ENCODE measurements around the gene PIGU.

The PIGU gene

DNA sequence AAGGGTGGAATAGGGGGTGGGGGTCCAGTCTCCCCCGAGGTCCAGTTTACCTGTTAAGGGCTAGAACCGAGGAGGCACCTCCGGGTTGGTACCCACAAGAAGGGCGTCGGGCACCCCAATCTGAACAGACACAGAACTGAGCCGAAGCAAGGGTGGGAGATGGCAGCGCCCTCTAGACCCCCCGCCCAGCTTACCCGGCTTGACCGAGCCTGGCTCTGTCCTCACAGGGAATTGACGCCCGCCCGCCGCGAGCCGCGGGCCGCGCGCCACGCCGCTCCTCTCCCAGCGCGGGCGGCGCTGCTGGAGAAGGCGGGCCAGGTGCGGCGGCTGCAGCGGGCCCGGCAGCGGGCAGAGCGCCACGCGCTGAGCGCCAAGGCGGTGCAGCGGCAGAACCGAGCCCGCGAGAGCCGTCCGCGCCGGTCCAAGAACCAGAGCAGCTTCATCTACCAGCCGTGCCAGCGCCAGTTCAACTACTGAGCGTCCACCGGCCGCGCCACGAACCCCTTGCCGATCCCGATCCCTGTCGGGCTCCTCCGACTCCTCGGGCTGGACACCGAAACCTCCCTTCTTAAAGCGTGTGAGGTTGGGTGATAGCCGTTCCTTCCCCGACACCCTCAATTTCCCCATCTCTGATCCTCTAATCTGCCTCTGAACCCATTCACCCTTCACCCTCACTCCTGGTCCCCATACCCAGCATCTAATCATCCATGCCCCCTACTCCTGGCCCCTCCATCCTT, 33.1 kb upstream of the PIGU start:
- TF ChIP-seq, protein P1, sequence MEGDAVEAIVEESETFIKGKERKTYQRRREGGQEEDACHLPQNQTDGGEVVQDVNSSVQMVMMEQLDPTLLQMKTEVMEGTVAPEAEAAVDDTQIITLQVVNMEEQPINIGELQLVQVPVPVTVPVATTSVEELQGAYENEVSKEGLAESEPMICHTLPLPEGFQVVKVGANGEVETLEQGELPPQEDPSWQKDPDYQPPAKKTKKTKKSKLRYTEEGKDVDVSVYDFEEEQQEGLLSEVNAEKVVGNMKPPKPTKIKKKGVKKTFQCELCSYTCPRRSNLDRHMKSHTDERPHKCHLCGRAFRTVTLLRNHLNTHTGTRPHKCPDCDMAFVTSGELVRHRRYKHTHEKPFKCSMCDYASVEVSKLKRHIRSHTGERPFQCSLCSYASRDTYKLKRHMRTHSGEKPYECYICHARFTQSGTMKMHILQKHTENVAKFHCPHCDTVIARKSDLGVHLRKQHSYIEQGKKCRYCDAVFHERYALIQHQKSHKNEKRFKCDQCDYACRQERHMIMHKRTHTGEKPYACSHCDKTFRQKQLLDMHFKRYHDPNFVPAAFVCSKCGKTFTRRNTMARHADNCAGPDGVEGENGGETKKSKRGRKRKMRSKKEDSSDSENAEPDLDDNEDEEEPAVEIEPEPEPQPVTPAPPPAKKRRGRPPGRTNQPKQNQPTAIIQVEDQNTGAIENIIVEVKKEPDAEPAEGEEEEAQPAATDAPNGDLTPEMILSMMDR (IDR thresholded peaks at IDR 0.05; ENCODE audit: low read depth, low read length, missing control alignments), result peak; percentile 23
- H3K4me3 ChIP-seq (ENCODE audit: low read depth, low read length), result peak overlapping the region; percentile 76
- DNase-seq (ENCODE audit: low read depth), result no peak

DNA sequence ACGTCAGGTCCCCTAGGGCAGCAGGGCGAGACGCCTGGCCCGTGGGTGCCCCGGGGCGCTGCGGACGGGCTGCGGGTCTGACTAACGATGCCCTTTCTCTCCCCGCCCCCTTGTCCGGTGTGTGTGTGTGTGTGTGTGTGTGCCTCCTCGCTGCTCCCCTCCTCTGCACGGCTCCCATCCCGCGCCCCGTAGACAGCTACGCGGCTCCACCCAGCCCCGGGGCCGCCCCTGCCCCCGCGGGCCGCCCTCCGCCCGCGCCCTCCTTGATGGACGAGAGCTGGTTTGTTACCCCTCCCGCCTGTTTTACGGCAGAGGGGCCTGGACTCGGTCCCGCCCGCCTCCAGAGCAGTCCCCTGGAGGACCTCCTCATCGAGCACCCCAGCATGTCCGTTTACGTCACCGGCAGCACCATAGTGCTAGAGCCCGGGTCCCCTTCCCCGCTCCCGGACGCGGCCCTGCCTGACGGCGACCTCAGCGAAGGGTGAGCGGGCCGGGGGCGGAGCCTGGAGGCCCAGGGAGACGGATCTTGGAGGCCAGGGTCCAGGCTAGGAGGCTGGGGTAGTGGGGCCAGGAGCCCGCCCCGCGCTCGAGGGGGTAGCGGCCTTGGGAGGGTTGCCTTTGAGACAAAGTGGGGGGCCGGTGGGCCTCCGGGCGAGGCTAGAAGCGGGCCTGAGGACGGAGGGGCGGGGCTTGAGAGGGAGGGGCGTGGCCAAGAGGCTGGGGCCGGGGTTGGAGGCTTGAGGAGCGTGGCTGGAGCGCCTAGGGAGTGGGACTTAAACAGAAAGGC, 32.3 kb upstream of the PIGU start:
- DNase-seq (ENCODE audit: low read depth), result no peak
- TF ChIP-seq, protein P1 (IDR thresholded peaks at IDR 0.05; ENCODE audit: low read depth, low read length, missing control alignments), result no peak
- peak overlapping the region; percentile 76 for H3K4me3 ChIP-seq (ENCODE audit: low read depth, low read length)

DNA sequence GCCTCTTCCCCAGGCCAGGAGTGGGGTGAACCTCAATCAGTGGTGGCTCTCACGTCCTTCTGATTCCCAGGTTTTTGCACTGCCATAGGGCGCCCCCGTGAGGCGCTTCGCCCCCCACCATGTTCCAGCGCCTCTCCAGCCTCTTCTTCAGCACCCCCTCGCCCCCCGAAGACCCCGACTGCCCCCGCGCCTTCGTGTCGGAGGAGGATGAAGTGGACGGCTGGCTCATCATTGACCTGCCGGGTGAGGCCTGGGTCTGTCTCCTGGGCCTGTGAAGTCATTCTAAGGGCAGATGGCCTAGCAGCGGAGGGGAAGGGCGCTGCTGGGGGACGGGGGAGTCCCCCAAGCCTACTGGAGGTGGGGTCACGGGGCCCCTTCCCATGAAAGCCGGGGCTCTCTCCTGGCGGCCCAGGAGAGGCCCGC, 31.7 kb upstream of the PIGU start:
- peak overlapping the region; percentile 76 for H3K4me3 ChIP-seq (ENCODE audit: low read depth, low read length)
- DNase-seq (ENCODE audit: low read depth), result no peak
- TF ChIP-seq, protein P1 (IDR thresholded peaks at IDR 0.05; ENCODE audit: low read depth, low read length, missing control alignments), result peak; percentile 70

DNA sequence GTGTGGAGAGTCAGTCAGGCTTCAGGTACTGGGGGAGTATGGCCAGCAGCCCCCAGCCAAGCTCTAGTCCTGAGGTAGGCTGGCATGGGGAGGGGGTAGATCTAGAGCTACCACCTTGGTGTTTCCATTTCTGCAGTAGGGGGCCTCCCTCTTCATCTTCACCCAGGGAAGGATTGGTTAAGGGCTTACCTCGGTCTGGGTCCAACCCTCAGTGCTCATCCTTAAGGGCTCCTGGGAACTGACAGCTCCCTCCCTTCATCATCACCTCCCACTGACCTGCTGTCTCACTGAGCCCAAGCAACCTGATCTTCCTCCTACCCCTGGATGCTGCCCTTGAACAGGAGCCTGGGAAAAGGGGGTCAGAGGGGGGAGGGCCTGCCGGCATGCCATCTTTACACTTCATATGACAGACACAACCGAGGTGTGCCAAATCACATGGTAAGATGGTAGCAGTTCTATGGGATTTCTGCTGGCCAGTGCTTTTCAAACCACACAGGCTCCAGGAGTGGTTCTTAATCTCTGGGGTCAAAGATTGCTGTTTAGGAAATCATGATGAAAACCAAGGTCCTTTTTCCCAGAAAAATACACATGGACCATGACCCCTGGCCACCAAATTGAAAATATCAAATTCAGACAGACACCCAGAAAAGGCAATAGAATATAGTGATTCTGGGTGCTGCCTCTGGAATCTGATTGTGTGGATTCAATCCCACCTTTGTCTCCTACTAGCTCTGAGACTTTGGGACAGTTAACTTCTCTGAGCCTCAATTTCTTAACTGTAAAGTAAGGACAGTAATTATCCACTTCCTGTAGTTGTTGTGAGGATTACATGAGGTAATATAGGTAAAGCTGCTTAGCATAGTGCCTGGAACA, 30.3 kb upstream of the PIGU start:
- no peak for DNase-seq (ENCODE audit: low read depth)
- TF ChIP-seq, protein P1 (IDR thresholded peaks at IDR 0.05; ENCODE audit: low read depth, low read length, missing control alignments), result no peak
- H3K4me3 ChIP-seq (ENCODE audit: low read depth, low read length), result no peak overlapping the region

DNA sequence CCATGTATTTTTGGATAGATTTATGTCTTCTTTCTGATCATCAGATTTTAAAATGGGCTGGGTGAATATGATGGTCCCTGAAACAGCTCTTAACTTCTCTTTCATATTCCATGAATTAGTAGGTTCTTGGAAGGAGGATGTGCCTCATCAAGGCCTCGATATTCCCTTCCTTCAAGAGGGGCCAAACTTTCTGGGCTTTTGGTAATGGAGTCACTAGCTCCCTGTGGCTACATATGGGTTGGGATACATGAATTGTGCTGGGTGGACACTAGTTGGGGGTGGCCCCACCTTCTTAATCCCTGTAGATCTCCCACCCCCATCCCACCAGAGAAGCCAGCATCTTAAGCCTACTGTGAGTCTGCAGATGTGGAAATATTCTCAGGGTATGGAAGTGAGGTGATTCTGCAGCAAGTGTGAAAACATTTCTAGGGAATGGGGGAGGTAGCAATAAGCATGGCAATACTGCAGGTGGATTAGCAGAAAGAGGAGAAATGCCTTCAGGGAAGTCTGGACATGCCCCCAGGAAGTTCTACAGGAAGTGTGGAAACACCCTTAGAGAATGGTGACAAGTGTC, 29.5 kb upstream of the PIGU start:
- no peak overlapping the region for H3K4me3 ChIP-seq (ENCODE audit: low read depth, low read length)
- TF ChIP-seq, protein P1 (IDR thresholded peaks at IDR 0.05; ENCODE audit: low read depth, low read length, missing control alignments), result no peak
- no peak for DNase-seq (ENCODE audit: low read depth)
